HepG2 (cell line): Measurements from ENCODE around the gene GCH1. TPM values are rescaled to one million over a fixed set of nuclear protein-coding genes. Genes with fewer than 3 reads are reported as not detected.
A peak's percentile ranks its signal among the peaks of the same experiment; 100 is the strongest.

Experiments
- CTCF ChIP-seq: sonication (generic); formaldehyde crosslinking; IDR thresholded peaks from 2 replicates; pipeline ENCODE4 v1.5.0; 2020; ENCODE audit warnings: mild to moderate bottlenecking, missing genetic modification reagents, moderate library complexity
- MTERF4 ChIP-seq: sonication (generic); formaldehyde crosslinking; IDR thresholded peaks from 2 replicates; pipeline ENCODE4 v1.8.0; 2023; ENCODE audit warnings: mild to moderate bottlenecking, missing genetic modification reagents
- NCOA5 ChIP-seq: sonication (generic); formaldehyde crosslinking; IDR thresholded peaks from 2 replicates; pipeline ENCODE4 v1.4.0; 2020; ENCODE audit warnings: missing genetic modification reagents
- SMAD1 ChIP-seq: sonication (generic); formaldehyde crosslinking; IDR thresholded peaks from 2 replicates; pipeline ENCODE4 v1.4.0; 2020; ENCODE audit warnings: missing genetic modification reagents, low read depth, mild to moderate bottlenecking, borderline replicate concordance
- ZGPAT ChIP-seq: IDR thresholded peaks from 2 replicates; pipeline ENCODE4 v1.6.1; 2016; ENCODE audit warnings: mild to moderate bottlenecking
- ZMYM4 ChIP-seq: sonication (generic); formaldehyde crosslinking; IDR thresholded peaks from 2 replicates; pipeline ENCODE4 v1.8.1; 2023; ENCODE audit warnings: mild to moderate bottlenecking, missing genetic modification reagents
- ZNF574 ChIP-seq: sonication (generic); formaldehyde crosslinking; IDR thresholded peaks from 2 replicates; pipeline ENCODE4 v1.4.0; 2020; ENCODE audit warnings: missing genetic modification reagents
- ZSCAN29 ChIP-seq: sonication (generic); formaldehyde crosslinking; conservative IDR thresholded peaks from 2 replicates; pipeline ENCODE4 v1.4.0; 2020; ENCODE audit warnings: mild to moderate bottlenecking, missing genetic modification reagents
- polyA plus RNA-seq, 8 experiments: library from polyadenylated mRNA; depleted of rRNA in 3 of 8; stranded (reverse) in 7 of 8; unstranded in 1 of 8; fragments of >200 nt; fragmentation: Illumina TruSeq in 4 of 8; extraction: Trizol in 4 of 8; gene quantifications; 2 replicates each; pipeline versions ENCODE4 v1.2.1 to v1.2.3, GENCODE V29; 2011 to 2016; ENCODE audit warnings: low read depth in 4 of 8, missing spikeins in 1 of 8, mixed read lengths in 1 of 8; ENCODE audit not compliant: insufficient read depth in 1 of 8
- total RNA-seq, 5 experiments: library from RNA; depleted of rRNA; stranded (reverse); fragments of >200 nt; fragmentation: Illumina TruSeq; extraction: Trizol; gene quantifications; 2 replicates each; pipeline ENCODE4 v1.2.3, GENCODE V29; 2016; ENCODE audit warnings: low read depth in 1 of 5

The GCH1 gene
- total and polyA plus RNA-seq, 2 of the 13 experiments (the other 11 are each of a cell fraction or from before 2014, with no cell fraction given) = 15.0 to 25.2 TPM

- TF ChIP-seq ZNF574 (CRISPR knock-in tag) (peak; percentile 97), ZMYM4 (CRISPR knock-in tag) (peak; percentile 44; the same call in 1 of the 2 replicates), NCOA5 (CRISPR knock-in tag) (no peak), ZSCAN29 (CRISPR knock-in tag) (no peak), MTERF4 (CRISPR knock-in tag) (no peak), SMAD1 (no peak), CTCF (CRISPR knock-in tag) (peak; percentile 47), ZGPAT (CRISPR knock-in tag) (no peak)
Observed at GRCh38 chr14:54814076-54814475, 88.5 kb downstream of the GCH1 start (continued).
